ENCODE measurements around the gene HOXA1.

- TF ChIP-seq POLR2AphosphoS5 (IDR thresholded peaks at IDR 0.05; ENCODE audit: low read depth, low read length) (no peak), REST (IDR thresholded peaks at IDR 0.05; ENCODE audit: insufficient read depth in 1 of 2, low read depth in 2 of 2, low read length in 2 of 2) (no peak), SIN3A (IDR thresholded peaks at IDR 0.05; ENCODE audit: borderline replicate concordance, insufficient read depth, low read length) (no peak), TAF1 (IDR thresholded peaks at IDR 0.05; ENCODE audit: borderline replicate concordance, insufficient read depth, low read length) (no peak)
Measured at GRCh38 chr7:27110186-27111031, 14.6 kb upstream of the HOXA1 start.
